Ovary (tissue), 3 donors: ENCODE data around the gene CALCR.

Experiments used
- EP300 ChIP-seq: sonication (generic); formaldehyde crosslinking; IDR thresholded peaks from one replicate; pipeline ENCODE4 v1.6.1; 2017; ENCODE audit warnings: antibody characterized with exemption
- POLR2A ChIP-seq: fragments of 450-650 bp; IDR thresholded peaks from one replicate; pipeline ENCODE4 v1.6.1; 2017; ENCODE audit warnings: antibody characterized with exemption, mild to moderate bottlenecking, moderate library complexity
- TF ChIP-seq, protein P1 (sequence below), 3 donors: fragments of 450-650 bp in 2 of 3; fragments of 200-600 bp in 1 of 3; IDR thresholded peaks; one replicate each; pipeline versions ENCODE4 v1.5.1 to v1.8.0; 2016 to 2022; ENCODE audit warnings: antibody characterized with exemption in 3 of 3, mild to moderate bottlenecking in 1 of 3
- donor health status: DM: no; HTN: no; CAD: no.

DNA sequence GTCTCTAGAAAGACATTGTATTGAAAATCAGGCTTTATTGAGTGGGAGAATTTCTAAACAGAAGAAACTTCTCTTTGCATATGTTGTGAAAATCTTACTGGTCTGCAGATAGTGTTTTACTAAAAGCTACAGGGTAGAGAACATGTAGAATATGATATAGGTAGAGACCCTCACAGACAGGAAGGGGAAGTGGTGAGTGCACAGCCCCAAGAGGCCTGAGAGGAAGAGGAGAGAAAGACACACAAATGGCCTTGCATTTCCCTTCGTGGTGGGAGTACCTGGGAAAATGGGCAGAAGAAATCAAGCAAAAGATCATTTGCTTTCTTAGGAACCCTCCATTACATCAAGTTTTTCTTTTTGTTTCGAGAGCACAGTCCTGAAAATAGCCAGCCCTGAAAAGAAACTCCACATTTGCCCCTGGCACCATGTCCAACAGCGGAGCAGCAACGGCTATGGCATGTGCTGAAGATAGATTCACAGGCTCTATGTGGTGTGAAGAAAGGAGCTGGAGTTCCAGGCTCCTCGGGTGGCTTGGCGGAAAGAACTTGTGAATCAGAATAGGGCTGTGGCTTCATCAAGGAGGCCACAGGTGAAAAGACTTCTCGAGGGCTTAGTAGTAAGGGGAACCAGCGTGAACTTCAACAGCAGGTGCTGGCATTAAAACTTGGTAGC is 143.5 kb downstream of the CALCR start:
- TF ChIP-seq EP300 = no peak
- TF ChIP-seq, protein P1, sequence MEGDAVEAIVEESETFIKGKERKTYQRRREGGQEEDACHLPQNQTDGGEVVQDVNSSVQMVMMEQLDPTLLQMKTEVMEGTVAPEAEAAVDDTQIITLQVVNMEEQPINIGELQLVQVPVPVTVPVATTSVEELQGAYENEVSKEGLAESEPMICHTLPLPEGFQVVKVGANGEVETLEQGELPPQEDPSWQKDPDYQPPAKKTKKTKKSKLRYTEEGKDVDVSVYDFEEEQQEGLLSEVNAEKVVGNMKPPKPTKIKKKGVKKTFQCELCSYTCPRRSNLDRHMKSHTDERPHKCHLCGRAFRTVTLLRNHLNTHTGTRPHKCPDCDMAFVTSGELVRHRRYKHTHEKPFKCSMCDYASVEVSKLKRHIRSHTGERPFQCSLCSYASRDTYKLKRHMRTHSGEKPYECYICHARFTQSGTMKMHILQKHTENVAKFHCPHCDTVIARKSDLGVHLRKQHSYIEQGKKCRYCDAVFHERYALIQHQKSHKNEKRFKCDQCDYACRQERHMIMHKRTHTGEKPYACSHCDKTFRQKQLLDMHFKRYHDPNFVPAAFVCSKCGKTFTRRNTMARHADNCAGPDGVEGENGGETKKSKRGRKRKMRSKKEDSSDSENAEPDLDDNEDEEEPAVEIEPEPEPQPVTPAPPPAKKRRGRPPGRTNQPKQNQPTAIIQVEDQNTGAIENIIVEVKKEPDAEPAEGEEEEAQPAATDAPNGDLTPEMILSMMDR (IDR thresholded peaks at IDR 0.05) = no peak
- TF ChIP-seq POLR2A = no peak
